ENCODE results near the gene NPW. TPM values are rescaled to one million over a fixed set of nuclear protein-coding genes. Genes with fewer than 3 reads are reported as not detected.

The NPW gene
- total and polyA plus RNA-seq, 2 donors (not counting 3 experiments of a cell fraction or from before 2014, with no cell fraction given), result 0.84 to 3.3 TPM

- DNase-seq (ENCODE audit: low read depth, low spot score) (no peak), FAIRE-seq (no peak)
- Histone ChIP-seq H3K36me3 (ENCODE audit: control insufficient read depth in 2 of 2, extremely low read depth in 1 of 2, insufficient read depth in 2 of 2, low read length in 2 of 2) (peaks cover 0 to 50% of the 10 kb centered on the region in 2 experiments), H3K9me3 (replicated peaks; ENCODE audit: control insufficient read depth, insufficient read depth, low read length) (no peaks in the 10 kb centered on the region), H3K4me3 (replicated peaks in 1 of 3; ENCODE audit: insufficient read depth in 1 of 3, low read depth in 1 of 3, low read length in 3 of 3) (no peak overlapping the region), H2AFZ (ENCODE audit: low read depth, low read length) (no peak overlapping the region), H4K20me1 (replicated peaks; ENCODE audit: control insufficient read depth, extremely low read depth, insufficient read depth, low read length) (no peaks in the 10 kb centered on the region), H3K27me3 (ENCODE audit: control insufficient read depth in 2 of 2, insufficient read depth in 2 of 2, low read length in 2 of 2) (no peaks in the 10 kb centered on the region), H3K4me1 (ENCODE audit: control insufficient read depth, extremely low read depth, insufficient read depth, low read length) (peaks cover 31% of the 10 kb centered on the region), H3K9me1 (replicated peaks; ENCODE audit: control insufficient read depth, extremely low read depth, insufficient read depth, low read length) (no peaks in the 10 kb centered on the region), H3K9ac (replicated peaks; ENCODE audit: extremely low read depth, insufficient read depth, low read length) (no peak overlapping the region), H3K27ac (ENCODE audit: insufficient read depth, low read depth, low read length) (no peak overlapping the region), H3K79me2 (ENCODE audit: control insufficient read depth, insufficient read depth, low read length) (peaks cover 50% of the 10 kb centered on the region), H3K4me2 (ENCODE audit: insufficient read depth, low read length) (no peak overlapping the region)
- TF ChIP-seq POLR2AphosphoS5 (IDR thresholded peaks at IDR 0.05; ENCODE audit: insufficient read depth, low read depth, low read length) (no peak), MYC (IDR thresholded peaks at IDR 0.05; ENCODE audit: low read depth, low read length) (no peak), CTCF (IDR thresholded peaks at IDR 0.05; ENCODE audit: extremely low read depth in 1 of 2, insufficient read depth in 1 of 2, low read depth in 1 of 2, low read length in 2 of 2) (no peak)
- BruUV-seq (replicated peaks), result no TSS peak
- ChIA-PET POLR2A (interaction anchor here (1.9 kb wide), 1 partner anchor 152 kb away, joined by 21 read pairs; the partner anchor contains the start of gene TRAF7), CTCF (interaction anchor here (0.6 to 4.0 kb wide), 7 partner anchors 10 to 153 kb away, joined by 3 to 85 read pairs (median 9); partner anchors contain the start of genes GFER and TRAF7)
- intact Hi-C loops (cut with micrococcal nuclease), result no loop called here
- dilution Hi-C loops (cut with MboI; ENCODE audit: extremely low pct_ligation_motif_present, low sequenced_read_pairs), result no loop called here
Observed at GRCh38 chr16:2002406-2003230, 17.0 kb upstream of the NPW start.
